Neural cell (in vitro differentiated cells): ENCODE measurements around the gene KIF16B. TPM values are rescaled to one million over a fixed set of nuclear protein-coding genes. Genes with fewer than 3 reads are reported as not detected.

Experiments used
- H2AFZ ChIP-seq: fragments of 200-600, 300-800 bp; sonication (generic), shearing (Covaris generic); 2 replicates; pipeline ENCODE4 v1.6.0; 2014; ENCODE audit warnings: low read depth, mild to moderate bottlenecking, antibody characterized with exemption, low read length, moderate library complexity
- H3F3A ChIP-seq: fragments of 200-600 bp; shearing (Covaris generic); 2 replicates; pipeline ENCODE4 v1.6.1; 2016; ENCODE audit warnings: mild to moderate bottlenecking, moderate library complexity, mixed read lengths, antibody characterized with exemption, low read length; ENCODE audit not compliant: insufficient read depth, poor library complexity, severe bottlenecking
- H3K27ac ChIP-seq: fragments of 200-600, 300-800 bp; sonication (generic), shearing (Covaris generic); 2 replicates; pipeline ENCODE4 v1.5.1; 2014; ENCODE audit warnings: mild to moderate bottlenecking, low read length, moderate library complexity
- H3K27me3 ChIP-seq: fragments of 300-800, 200-600 bp; sonication (generic), shearing (Covaris generic); 2 replicates; pipeline ENCODE4 v1.6.0; 2014; ENCODE audit warnings: mild to moderate bottlenecking, low read depth, low read length, moderate library complexity; ENCODE audit not compliant: insufficient read depth
- H3K36me3 ChIP-seq: fragments of 300-800, 200-600 bp; sonication (generic), shearing (Covaris generic); 2 replicates; pipeline ENCODE4 v1.5.1; 2014; ENCODE audit warnings: mild to moderate bottlenecking, antibody characterized with exemption, low read length, moderate library complexity; ENCODE audit not compliant: insufficient read depth
- H3K4me2 ChIP-seq: fragments of 300-800, 200-600 bp; sonication (generic), shearing (Covaris generic); 2 replicates; pipeline ENCODE4 v1.6.0; 2014; ENCODE audit warnings: mild to moderate bottlenecking, low read length
- H3K4me3 ChIP-seq: fragments of 300-800, 200-600 bp; sonication (generic), shearing (Covaris generic); 2 replicates; pipeline ENCODE4 v1.5.1; 2014; ENCODE audit warnings: mild to moderate bottlenecking, low read length, moderate library complexity
- H3K79me2 ChIP-seq: fragments of 200-600 bp; shearing (Covaris generic); replicated peaks from 2 replicates; pipeline ENCODE4 v1.6.0; 2014; ENCODE audit warnings: mild to moderate bottlenecking, low read length, moderate library complexity; ENCODE audit not compliant: insufficient read depth
- H3K9ac ChIP-seq: fragments of 300-800, 200-600 bp; sonication (generic), shearing (Covaris generic); 2 replicates; pipeline ENCODE4 v1.6.1; 2016; ENCODE audit warnings: mild to moderate bottlenecking, low read length, mixed read lengths
- H3K9me2 ChIP-seq: fragments of 200-600 bp; shearing (Covaris generic); 2 replicates; pipeline ENCODE4 v1.6.1; 2016; ENCODE audit warnings: mild to moderate bottlenecking, low read length, mixed read lengths; ENCODE audit not compliant: insufficient read depth
- H3K9me3 ChIP-seq: fragments of 200-600, 300-800 bp; sonication (generic), shearing (Covaris generic); 2 replicates; pipeline ENCODE4 v1.6.1; 2016; ENCODE audit warnings: mild to moderate bottlenecking, mixed run types, low read length, moderate library complexity, mixed read lengths
- H4K20me1 ChIP-seq: fragments of 200-600 bp; shearing (Covaris generic); 2 replicates; pipeline ENCODE4 v1.6.1; 2016; ENCODE audit warnings: mild to moderate bottlenecking, mixed run types; ENCODE audit not compliant: insufficient read depth
- EP300 ChIP-seq: fragments of 450-650 bp; conservative IDR thresholded peaks from 2 replicates; pipeline ENCODE4 v1.6.1; 2014; ENCODE audit warnings: antibody characterized with exemption, mild to moderate bottlenecking, moderate library complexity; ENCODE audit not compliant: poor library complexity, severe bottlenecking
- EZH2 ChIP-seq: fragments of 200-600, 300-800 bp; shearing (Covaris generic), sonication (generic); IDR thresholded peaks from 2 replicates; pipeline ENCODE4 v1.6.1; 2014; ENCODE audit warnings: antibody characterized with exemption, low read length, borderline replicate concordance, mild to moderate bottlenecking; ENCODE audit not compliant: insufficient read depth, poor library complexity, severe bottlenecking
- MXI1 ChIP-seq: fragments of 450-650 bp; conservative IDR thresholded peaks from 2 replicates; pipeline ENCODE4 v1.6.1; 2014; ENCODE audit warnings: antibody characterized with exemption, mild to moderate bottlenecking; ENCODE audit not compliant: poor library complexity, severe bottlenecking
- POLR2AphosphoS5 ChIP-seq: IDR thresholded peaks from 2 replicates; pipeline ENCODE4 v1.6.1; 2012
- RAD21 ChIP-seq: fragments of 450-650 bp; conservative IDR thresholded peaks from 2 replicates; pipeline ENCODE4 v1.6.1; 2014; ENCODE audit warnings: antibody characterized with exemption, mild to moderate bottlenecking, moderate library complexity
- SMC3 ChIP-seq: fragments of 450-650 bp; conservative IDR thresholded peaks from 2 replicates; pipeline ENCODE4 v1.6.1; 2014; ENCODE audit warnings: antibody characterized with exemption, mild to moderate bottlenecking, moderate library complexity; ENCODE audit not compliant: poor library complexity
- TAF1 ChIP-seq: IDR thresholded peaks from 2 replicates; pipeline ENCODE4 v1.6.1; 2012; ENCODE audit warnings: low read depth
- polyA plus RNA-seq: library from polyadenylated mRNA; depleted of rRNA; stranded (reverse); fragments of >200 nt; gene quantifications from 2 replicates; pipeline ENCODE4 v1.2.3, GENCODE V29; 2014
- TF ChIP-seq, protein P1 (sequence below): IDR thresholded peaks from 2 replicates; pipeline ENCODE4 v1.6.1; 2012; ENCODE audit warnings: borderline replicate concordance
- TF ChIP-seq, protein P2 (sequence below): fragments of 450-650 bp; IDR thresholded peaks from 2 replicates; pipeline ENCODE4 v1.5.1; 2014; ENCODE audit warnings: antibody characterized with exemption, mild to moderate bottlenecking, moderate library complexity; ENCODE audit not compliant: poor library complexity, severe bottlenecking

The KIF16B gene
- polyA plus RNA-seq, 1 donor from 2014 or later: 3.8 TPM

DNA sequence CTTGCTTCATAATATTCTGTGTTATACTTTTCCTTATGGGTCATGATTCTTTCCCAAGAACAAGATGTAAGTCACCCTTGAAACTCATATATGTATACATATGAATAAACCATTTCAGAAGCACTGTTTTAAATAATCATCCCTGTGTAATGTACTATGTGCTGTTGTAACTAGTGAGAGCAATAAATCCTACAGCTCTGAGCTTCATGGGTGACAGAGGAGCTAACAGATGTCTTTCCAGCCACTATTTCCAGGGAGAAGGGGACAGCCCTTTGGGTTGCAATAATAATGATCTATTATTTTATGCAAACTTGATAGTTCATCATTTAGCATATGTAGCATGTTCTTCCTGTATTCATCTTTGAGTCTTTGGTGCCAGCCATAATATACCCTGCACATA, 342.8 kb downstream of the KIF16B start:
- Histone ChIP-seq H3K9me2 (no peaks in the 10 kb centered on the region), H3K4me3 (no peak overlapping the region), H4K20me1 (no peaks in the 10 kb centered on the region), H3K4me2 (no peak overlapping the region), H3K27me3 (no peaks in the 10 kb centered on the region), H3K27ac (no peak overlapping the region), H3K9me3 (no peaks in the 10 kb centered on the region), H3K9ac (no peak overlapping the region), H3F3A (no peaks in the 10 kb centered on the region), H3K36me3 (no peaks in the 10 kb centered on the region), H3K79me2 (no peaks in the 10 kb centered on the region), H2AFZ (no peak overlapping the region)
- no peak for TF ChIP-seq MXI1
- TF ChIP-seq RAD21: no peak
- TF ChIP-seq POLR2AphosphoS5: no peak
- TF ChIP-seq TAF1: no peak
- TF ChIP-seq, protein P1, sequence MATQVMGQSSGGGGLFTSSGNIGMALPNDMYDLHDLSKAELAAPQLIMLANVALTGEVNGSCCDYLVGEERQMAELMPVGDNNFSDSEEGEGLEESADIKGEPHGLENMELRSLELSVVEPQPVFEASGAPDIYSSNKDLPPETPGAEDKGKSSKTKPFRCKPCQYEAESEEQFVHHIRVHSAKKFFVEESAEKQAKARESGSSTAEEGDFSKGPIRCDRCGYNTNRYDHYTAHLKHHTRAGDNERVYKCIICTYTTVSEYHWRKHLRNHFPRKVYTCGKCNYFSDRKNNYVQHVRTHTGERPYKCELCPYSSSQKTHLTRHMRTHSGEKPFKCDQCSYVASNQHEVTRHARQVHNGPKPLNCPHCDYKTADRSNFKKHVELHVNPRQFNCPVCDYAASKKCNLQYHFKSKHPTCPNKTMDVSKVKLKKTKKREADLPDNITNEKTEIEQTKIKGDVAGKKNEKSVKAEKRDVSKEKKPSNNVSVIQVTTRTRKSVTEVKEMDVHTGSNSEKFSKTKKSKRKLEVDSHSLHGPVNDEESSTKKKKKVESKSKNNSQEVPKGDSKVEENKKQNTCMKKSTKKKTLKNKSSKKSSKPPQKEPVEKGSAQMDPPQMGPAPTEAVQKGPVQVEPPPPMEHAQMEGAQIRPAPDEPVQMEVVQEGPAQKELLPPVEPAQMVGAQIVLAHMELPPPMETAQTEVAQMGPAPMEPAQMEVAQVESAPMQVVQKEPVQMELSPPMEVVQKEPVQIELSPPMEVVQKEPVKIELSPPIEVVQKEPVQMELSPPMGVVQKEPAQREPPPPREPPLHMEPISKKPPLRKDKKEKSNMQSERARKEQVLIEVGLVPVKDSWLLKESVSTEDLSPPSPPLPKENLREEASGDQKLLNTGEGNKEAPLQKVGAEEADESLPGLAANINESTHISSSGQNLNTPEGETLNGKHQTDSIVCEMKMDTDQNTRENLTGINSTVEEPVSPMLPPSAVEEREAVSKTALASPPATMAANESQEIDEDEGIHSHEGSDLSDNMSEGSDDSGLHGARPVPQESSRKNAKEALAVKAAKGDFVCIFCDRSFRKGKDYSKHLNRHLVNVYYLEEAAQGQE: no peak
- TF ChIP-seq SMC3: no peak
- no peak for TF ChIP-seq EZH2
- TF ChIP-seq, protein P2, sequence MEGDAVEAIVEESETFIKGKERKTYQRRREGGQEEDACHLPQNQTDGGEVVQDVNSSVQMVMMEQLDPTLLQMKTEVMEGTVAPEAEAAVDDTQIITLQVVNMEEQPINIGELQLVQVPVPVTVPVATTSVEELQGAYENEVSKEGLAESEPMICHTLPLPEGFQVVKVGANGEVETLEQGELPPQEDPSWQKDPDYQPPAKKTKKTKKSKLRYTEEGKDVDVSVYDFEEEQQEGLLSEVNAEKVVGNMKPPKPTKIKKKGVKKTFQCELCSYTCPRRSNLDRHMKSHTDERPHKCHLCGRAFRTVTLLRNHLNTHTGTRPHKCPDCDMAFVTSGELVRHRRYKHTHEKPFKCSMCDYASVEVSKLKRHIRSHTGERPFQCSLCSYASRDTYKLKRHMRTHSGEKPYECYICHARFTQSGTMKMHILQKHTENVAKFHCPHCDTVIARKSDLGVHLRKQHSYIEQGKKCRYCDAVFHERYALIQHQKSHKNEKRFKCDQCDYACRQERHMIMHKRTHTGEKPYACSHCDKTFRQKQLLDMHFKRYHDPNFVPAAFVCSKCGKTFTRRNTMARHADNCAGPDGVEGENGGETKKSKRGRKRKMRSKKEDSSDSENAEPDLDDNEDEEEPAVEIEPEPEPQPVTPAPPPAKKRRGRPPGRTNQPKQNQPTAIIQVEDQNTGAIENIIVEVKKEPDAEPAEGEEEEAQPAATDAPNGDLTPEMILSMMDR: no peak
- no peak for TF ChIP-seq EP300

DNA sequence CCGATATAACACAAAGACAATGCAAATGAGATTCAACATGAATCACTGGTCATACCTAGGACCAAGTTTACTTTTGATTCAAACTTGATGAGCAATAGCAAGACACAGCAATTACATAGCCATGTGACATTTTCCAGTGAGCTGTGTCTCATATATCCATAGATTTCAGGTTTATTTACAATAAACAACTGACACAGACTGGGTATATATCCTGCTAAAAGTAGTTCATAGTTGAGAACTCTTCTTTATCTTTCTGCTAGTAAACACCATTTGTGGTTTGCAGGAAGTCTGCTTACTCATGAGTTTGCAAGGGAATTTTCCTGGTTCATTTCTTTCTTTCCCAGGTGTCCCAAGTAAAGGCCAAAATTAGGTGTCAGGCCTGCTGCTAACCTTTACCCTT, 343.4 kb downstream of the KIF16B start:
- Histone ChIP-seq H3K79me2 (no peaks in the 10 kb centered on the region), H3K27me3 (no peaks in the 10 kb centered on the region), H3K27ac (no peak overlapping the region), H2AFZ (no peak overlapping the region), H3K4me2 (no peak overlapping the region), H4K20me1 (no peaks in the 10 kb centered on the region), H3F3A (no peaks in the 10 kb centered on the region), H3K4me3 (no peak overlapping the region), H3K9ac (no peak overlapping the region), H3K9me2 (no peaks in the 10 kb centered on the region), H3K36me3 (no peaks in the 10 kb centered on the region), H3K9me3 (no peaks in the 10 kb centered on the region)
- TF ChIP-seq TAF1 (no peak), RAD21 (no peak), EZH2 (no peak), MXI1 (no peak), POLR2AphosphoS5 (no peak)
- TF ChIP-seq, protein P2: no peak
